Measurements from ENCODE around the gene ISY1.

ISY1 gene

DNA sequence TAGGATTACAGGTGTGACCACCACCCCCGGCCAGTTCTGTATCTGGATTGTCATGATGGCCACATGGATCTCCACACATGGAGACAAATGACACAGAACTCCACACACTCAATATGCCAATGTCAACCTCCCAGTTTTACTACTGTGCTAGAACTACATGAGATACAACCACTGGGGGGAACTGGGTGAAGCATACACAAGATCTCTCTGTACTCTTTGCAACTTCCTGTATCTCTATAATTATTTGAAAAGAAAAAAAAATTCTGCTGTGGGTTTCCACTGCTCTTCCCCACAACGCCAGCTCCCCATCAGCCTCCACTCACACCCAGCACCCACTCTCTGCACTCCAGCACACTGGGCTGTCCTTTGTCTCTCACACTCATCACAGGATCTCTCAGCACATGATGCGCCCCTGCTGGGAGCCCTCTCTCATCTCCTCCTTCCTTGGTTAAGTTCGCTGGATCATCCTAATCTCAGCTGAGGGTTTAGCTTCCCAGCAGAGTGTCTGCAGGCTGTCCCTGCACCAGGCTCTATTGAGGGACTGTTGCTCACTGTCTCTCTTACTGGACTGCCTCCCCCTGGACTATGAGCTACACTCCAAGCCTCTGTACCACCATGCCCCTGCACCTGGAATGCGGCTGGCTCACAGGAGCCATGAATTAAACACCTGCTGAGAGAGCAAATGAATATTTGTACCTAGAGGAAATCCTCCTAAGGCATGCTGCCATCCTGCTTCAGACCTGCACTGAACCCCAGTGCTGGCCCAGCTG, 28.6 kb downstream of the ISY1 start:
- no peak for TF ChIP-seq ZNF274 (IDR thresholded peaks at IDR 0.05; ENCODE audit: low read depth, low read length)
- no peak overlapping the region for H3K4me3 ChIP-seq (ENCODE audit: low read length)

DNA sequence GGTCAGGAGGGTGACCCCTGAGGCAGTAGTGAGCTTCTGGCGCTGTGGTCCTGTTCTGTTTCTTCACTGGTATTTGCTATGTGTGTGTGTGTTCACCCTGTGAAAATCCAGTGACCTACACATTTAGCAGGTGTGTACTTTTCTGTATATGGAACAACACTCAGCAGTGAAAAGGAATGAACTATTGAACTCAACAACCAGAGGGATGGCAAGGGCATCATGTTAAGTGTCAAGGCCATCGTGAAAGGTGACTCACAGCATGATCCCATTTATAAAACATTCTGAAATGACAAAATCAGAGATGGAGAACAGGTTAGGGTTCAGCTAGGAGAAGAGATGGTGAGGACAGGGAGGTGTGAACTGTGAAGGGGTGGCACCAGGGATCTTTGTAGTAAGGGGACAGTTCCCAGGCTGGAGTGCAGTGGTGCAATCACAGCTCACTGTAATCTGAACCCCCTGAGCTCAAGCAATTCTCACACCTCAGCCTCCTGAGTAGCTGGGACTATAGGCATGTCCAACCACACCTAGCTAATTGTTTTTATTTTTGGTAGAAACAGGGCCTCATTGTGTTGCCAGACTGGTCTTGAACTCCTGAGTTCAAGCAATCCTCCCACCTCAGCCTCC, 29.3 kb downstream of the ISY1 start:
- no peak for TF ChIP-seq ZNF274 (IDR thresholded peaks at IDR 0.05; ENCODE audit: low read depth, low read length)
- no peak overlapping the region for H3K4me3 ChIP-seq (ENCODE audit: low read length)

DNA sequence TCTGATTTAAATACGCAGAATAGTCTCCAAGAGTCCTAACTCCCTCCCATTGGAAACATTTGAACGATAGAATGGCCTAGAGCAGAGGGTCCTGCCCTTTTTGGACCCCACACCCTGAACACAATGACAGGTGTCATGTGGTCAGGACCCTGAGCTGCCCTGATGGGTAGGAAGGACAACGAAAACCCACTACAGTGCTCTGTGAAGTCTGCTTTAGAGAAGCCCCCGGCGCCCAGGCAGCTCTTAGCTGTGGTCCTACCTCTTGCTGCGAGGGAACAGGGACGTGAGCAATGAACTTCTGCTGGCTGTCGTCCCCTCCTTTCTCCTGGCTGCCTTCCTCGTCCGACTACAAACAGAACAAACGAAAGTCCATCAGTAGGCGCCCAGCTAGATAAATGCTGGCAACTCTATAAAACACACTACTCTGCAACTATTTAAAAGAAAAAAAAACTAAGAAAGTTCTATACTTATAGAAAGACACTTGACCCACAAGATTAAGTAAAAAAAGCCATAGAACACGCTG, 30.5 kb downstream of the ISY1 start:
- TF ChIP-seq ZNF274 (IDR thresholded peaks at IDR 0.05; ENCODE audit: low read depth, low read length) = no peak
- no peak overlapping the region for H3K4me3 ChIP-seq (ENCODE audit: low read length)

DNA sequence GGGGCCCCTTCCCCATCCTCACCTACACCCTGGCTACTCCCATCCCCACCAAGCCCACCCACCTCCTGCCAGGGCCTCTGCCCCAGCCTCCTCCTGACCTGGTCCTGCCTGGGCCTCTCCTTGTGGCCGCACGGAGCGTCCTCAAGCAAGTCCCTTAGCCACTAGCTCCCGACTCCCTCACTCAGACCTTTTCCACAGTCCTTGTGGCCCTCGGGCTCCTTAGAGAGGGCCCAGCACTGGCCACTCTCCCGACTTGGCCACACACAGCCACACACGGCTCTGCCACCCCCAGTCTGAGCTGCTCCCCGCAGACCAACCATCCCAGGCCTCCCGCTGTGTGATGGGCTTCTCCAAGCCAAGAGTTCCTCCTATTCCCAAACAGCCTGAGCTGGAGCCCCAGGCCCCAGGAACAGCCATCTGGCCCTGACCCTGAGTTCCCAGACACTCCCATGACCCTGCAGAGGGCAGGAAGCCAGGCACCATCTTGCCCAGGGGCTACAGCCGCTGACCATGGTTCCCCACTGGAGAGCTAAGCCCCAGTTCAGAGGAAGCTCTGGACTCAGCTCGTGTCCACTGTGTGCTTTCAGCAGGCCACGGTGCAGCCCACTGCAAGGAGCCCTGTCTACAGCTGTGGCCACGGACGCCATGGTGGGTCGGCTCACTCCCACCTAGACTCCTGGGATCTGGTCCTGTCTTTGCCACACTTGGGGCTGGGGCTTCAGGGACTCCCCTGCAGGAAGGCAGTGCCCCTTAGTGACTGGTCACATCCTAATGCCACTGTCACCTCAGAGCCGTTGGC, 32.3 kb downstream of the ISY1 start:
- no peak overlapping the region for H3K4me3 ChIP-seq (ENCODE audit: low read length)
- TF ChIP-seq ZNF274 (IDR thresholded peaks at IDR 0.05; ENCODE audit: low read depth, low read length) = no peak

DNA sequence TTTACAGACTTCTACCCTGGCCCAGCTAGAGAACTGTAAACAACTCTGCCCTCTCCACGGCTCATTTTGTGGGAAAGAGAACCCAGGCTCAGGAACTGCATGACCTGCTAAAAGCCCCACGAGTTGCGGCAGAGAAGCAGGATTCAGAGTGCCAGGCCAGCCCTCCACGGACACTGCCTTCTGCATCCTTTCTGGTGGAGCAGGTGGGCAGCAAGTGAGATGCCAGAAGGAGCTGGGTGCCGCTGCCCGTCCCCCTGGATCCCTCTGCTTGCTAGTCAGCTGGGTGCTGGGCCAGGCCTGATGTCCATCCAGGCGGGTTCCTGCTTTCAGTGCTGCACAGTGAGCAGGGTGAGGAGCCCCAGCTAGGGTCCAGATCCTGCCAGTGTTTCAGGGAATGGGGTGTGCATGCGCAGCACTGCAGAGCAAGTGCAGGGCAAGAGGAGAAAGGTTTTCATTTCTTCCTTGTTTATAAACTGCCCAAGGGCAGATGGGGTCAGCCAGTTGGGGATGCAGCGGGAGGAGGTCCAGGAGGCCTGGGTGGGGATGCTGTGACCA, 34.1 kb downstream of the ISY1 start:
- TF ChIP-seq ZNF274 (IDR thresholded peaks at IDR 0.05; ENCODE audit: low read depth, low read length) = no peak
- H3K4me3 ChIP-seq (ENCODE audit: low read length) = no peak overlapping the region

DNA sequence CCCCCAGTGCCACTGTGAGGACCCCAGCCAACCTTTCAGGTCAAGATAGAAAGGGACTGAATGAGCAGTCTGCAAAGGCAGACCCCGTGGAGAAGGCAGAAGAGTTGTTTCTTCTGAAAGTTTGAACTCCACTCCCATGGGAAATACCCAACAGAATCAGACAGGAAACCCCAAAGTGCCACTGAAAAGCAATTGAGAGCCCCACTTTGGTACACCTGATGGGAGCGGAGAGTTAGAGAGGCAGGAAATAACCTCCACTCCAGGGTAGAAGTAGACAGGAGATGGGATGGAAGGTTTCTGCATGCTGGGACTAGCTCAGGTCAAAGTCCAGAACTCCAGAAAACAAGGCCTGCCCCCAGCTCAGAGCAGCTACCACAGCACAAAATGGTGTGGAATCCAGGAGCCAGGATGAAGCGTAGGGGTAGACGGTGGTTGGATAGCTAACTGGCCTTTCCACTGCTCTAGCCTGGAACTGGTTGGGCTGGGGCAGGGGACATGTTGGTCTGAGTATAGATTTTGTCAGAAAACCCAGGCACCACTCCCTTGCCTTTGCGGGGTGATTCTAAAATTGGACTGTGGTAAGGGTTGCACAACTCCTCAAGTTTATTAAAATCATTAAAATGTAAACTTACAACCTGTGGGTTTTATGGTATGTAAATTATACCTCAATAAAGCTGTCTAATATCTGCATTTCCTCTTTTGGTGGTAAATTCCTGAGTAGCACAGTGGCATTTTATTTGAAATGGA, 37.4 kb downstream of the ISY1 start:
- H3K4me3 ChIP-seq (ENCODE audit: low read length) = no peak overlapping the region
- no peak for TF ChIP-seq ZNF274 (IDR thresholded peaks at IDR 0.05; ENCODE audit: low read depth, low read length)

DNA sequence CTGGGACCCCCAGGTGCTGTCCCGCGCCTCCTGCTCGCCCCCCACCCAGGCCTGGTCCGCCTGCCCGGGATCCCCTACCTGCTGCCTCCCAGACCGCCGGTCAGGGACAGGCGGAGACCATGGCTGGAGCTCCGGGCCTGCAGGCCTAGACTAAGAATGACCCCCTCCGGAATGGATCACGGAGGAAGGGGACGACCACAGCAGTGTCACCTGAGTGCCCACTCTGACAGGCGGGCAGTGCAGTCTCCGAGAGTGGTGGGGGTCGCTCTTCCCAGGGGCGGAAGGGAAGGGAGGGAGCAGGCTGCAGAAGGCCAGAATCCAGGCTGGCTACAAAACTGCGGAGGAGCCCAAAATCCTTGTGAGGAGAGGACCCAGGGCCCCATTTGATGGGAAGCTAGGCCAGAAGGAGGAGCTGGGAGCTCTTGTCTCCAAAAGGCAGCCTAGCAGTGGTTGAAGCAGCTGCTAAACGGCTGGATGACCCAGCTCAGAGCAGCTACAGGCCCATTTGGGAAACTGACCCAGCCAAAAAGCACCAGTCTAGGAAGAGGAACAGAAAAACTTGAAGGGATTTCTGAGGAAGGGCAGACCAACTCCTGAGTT, 38.4 kb downstream of the ISY1 start:
- no peak for TF ChIP-seq ZNF274 (IDR thresholded peaks at IDR 0.05; ENCODE audit: low read depth, low read length)
- H3K4me3 ChIP-seq (ENCODE audit: low read length) = no peak overlapping the region; the same call in 1 of the 2 replicates

DNA sequence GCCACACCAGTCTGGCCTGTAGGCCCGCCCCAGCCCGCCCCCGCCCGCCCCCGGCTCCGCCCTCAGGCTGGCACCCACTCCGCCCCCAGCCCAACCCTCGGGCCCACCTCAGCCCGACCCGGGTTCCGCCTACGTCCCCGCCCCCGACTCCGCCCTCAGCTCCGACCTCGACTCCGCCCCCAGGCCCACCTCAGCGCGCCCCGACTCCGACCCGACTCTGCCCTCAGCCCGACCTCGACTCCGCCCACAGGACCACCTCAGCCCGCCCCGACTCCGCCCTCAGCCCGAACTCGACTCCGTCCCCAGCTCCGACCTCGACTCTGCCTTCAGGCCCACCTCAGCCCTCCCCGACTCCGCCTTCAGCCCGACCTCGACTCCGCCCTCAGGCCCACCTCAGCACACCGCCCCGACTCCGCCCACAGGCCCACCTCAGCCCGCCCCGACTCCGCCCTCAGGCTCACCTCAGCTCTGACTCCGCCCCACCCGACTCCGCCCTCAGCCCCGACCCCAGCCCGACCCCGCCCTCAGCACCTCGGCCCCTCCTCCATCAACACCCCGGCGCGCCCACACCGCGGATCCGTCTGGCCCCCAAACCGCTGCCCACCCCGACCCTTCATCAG, 39.0 kb downstream of the ISY1 start, which contains the start of gene RAB43:
Gene RAB43 (minus strand): TSS at position 13 of the 620 bp plus-strand sequence. CDS start 315 bp downstream, outside the sequence.
- peak within 1 kb of the TSS; percentile 48; the same call in 1 of the 2 replicates for H3K4me3 ChIP-seq (ENCODE audit: low read length)
- no peak for TF ChIP-seq ZNF274 (IDR thresholded peaks at IDR 0.05; ENCODE audit: low read depth, low read length)

DNA sequence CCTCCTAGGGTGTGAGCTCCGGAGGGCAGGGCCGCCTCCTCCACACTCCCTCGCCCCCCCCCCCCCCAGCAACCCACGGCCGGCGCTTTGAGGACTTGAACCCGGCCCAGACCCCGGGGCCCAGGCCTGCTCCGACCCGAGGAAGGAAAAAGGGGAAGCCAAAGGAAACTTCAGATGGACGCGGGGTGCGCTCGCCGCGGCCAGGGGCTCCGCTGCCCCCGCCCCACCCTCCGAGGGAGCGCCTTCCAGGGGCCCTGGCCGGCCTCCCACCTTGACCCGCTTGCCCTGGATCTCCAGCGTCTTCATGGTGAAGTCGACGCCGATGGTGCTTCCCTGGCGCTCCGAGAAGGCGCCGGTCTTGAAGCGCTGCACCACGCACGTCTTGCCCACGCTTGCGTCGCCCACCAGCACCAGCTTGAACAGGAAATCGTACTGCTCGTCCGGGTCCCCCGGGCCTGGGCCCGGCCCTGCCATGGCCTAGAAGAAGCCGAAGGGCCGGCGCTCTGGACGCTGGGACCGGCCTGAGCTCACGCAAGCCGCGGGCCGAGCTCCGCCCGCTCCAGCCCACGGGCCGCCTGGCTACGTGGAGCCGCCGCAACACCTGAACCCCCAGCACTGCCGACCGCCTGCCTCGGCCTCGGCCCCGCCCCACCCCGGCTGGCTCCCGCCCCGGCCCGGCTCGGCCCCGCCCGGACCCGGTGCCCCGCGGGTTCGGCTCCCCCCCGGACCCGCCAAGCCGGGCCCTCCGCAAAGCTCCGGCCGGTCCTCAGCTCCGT, 39.7 kb downstream of the ISY1 start:
- TF ChIP-seq ZNF274 (IDR thresholded peaks at IDR 0.05; ENCODE audit: low read depth, low read length) = no peak
- H3K4me3 ChIP-seq (ENCODE audit: low read length) = peak overlapping the region; percentile 48; the same call in 1 of the 2 replicates

DNA sequence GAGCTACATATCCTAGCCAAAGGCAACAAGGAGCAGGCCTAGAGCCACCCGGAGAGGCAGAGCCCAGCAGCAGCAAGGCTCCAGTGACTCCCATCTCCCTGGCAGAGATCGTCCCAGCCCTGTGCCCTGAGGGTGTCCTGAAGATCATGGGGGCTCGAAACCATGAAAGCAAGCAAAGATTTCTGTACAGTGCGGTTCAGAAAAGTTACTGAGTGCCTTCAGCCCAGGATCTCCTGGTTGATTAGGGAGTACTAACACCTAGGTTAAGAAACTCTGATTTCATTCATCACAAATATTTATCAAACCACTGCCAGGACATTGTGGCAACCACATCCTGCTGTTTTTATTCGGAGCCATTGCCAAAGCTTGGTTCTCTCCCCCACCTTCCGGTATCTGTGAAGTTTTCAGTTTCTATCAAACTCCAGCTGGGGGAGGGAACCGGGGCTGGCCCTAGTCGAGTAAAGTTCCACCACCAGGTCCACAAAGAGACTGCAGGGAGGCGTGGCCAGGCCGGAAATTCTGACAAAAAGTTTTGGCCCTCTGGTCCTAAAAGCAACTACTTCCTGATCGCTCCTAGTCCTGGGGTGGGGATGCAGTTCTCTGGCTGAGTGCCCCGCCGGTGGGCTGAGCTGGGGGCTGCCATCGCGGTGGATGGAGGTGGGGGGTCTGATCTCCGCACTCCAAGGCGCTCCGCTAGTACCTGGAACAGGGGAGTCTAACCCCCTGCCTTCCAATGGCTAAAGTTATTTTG, 40.4 kb downstream of the ISY1 start:
- TF ChIP-seq ZNF274 (IDR thresholded peaks at IDR 0.05; ENCODE audit: low read depth, low read length) = no peak

More for the DNA sequence above, 40.4 kb downstream of the ISY1 start:
- peak overlapping the region; percentile 66; the same call in 1 of the 2 replicates for H3K4me3 ChIP-seq (ENCODE audit: low read length)
